K562 (cell line): ENCODE results near the gene RBM4B. TPM values are rescaled to one million over a fixed set of nuclear protein-coding genes. Genes with fewer than 3 reads are reported as not detected.
A peak's percentile ranks its signal among the peaks of the same experiment; 100 is the strongest.

Experiments
- FIP1L1 ChIP-seq: fragments of 200-400 bp; formaldehyde crosslinking; IDR thresholded peaks from 2 replicates; pipeline ENCODE4 v1.6.1; 2018; ENCODE audit warnings: mild to moderate bottlenecking, low read depth, low read length; ENCODE audit not compliant: poor library complexity, severe bottlenecking
- HNRNPL ChIP-seq: fragments of 200-400 bp; formaldehyde crosslinking; IDR thresholded peaks from 2 replicates; pipeline ENCODE4 v1.6.1; 2017; ENCODE audit warnings: low read depth, mild to moderate bottlenecking, low read length
- ILF3 ChIP-seq: fragments of 450-650 bp; IDR thresholded peaks from 2 replicates; pipeline ENCODE4 v1.6.1; 2018; ENCODE audit warnings: antibody characterized with exemption, mild to moderate bottlenecking, moderate library complexity, borderline replicate concordance
- NEUROD1 ChIP-seq: fragments of 150-350 bp; IDR thresholded peaks from 2 replicates; pipeline ENCODE4 v1.6.1; 2014; ENCODE audit warnings: borderline replicate concordance, low read length, low read depth; ENCODE audit not compliant: partially characterized antibody
- NFIC ChIP-seq: fragments of 450-650 bp; IDR thresholded peaks from 2 replicates; pipeline ENCODE4 v1.6.1; 2017; ENCODE audit warnings: mild to moderate bottlenecking, inconsistent platforms
- NFRKB ChIP-seq: fragments of 450-650 bp; IDR thresholded peaks from 2 replicates; pipeline ENCODE4 v1.6.1; 2016; ENCODE audit warnings: low read depth
- NONO ChIP-seq, 2 experiments: fragments of 200-400 bp in 1 of 2; fragments of 450-650 bp in 1 of 2; formaldehyde crosslinking in 1 of 2; IDR thresholded peaks; 2 replicates each; pipeline ENCODE4 v1.6.1; 2017; ENCODE audit warnings: low read depth in 2 of 2, mild to moderate bottlenecking in 2 of 2, moderate library complexity in 2 of 2, low read length in 1 of 2
- POLR2AphosphoS2 ChIP-seq: IDR thresholded peaks from 2 replicates; pipeline ENCODE4 v1.6.1; 2012; ENCODE audit warnings: low read length, improper control_type of control experiment
- SMC3 ChIP-seq: conservative IDR thresholded peaks from 2 replicates; pipeline ENCODE4 v1.6.1; 2011; ENCODE audit warnings: low read depth, low read length, improper control_type of control experiment; ENCODE audit not compliant: insufficient read depth
- polyA plus RNA-seq, 8 experiments: library from polyadenylated mRNA; depleted of rRNA in 4 of 8; stranded (reverse) in 5 of 8; unstranded in 3 of 8; fragments of >200 nt; fragmentation: Nextera tagmentation in 2 of 8; fragmentation: Illumina TruSeq in 1 of 8; extraction: Ambion mirVana in 2 of 8; extraction: Trizol in 1 of 8; gene quantifications; 2 replicates each; pipeline versions ENCODE4 v1.2.1 to v1.2.3, GENCODE V29; 2011 to 2014; ENCODE audit warnings: inconsistent platforms in 1 of 8, missing spikeins in 1 of 8
- total RNA-seq, 7 experiments: library from RNA; depleted of rRNA in 6 of 7; stranded (reverse); fragments of >200 nt in 6 of 7; fragmentation: Illumina TruSeq in 2 of 7; extraction: Trizol in 2 of 7; gene quantifications; 2 replicates each; pipeline versions ENCODE4 v1.2.1 to v1.2.3, GENCODE V29; 2011 to 2021; ENCODE audit warnings: low replicate concordance in 1 of 7
- TF ChIP-seq, protein P1 (sequence below), 2 experiments: IDR thresholded peaks; 2 replicates each; pipeline ENCODE4 v1.6.1; 2011; ENCODE audit warnings: borderline replicate concordance in 1 of 2, control low read depth in 1 of 2, low read depth in 1 of 2, low read length in 1 of 2, mild to moderate bottlenecking in 1 of 2, mixed read lengths in 1 of 2, moderate library complexity in 1 of 2; ENCODE audit not compliant: insufficient read depth in 1 of 2, insufficient read length in 1 of 2, poor library complexity in 1 of 2, severe bottlenecking in 1 of 2; ENCODE audit errors: extremely low read depth in 1 of 2
- TF ChIP-seq, protein P2 (sequence below): fragments of 200-800 bp; sonication (Bioruptor generic); IDR thresholded peaks from 2 replicates; pipeline ENCODE4 v1.6.1; 2017; ENCODE audit warnings: missing genetic modification characterization, missing compliant biosample characterization
- TF ChIP-seq, protein P3 (sequence below): fragments of 200-600 bp; sonication (generic); IDR thresholded peaks from one replicate; pipeline ENCODE4 v1.6.1; 2012; ENCODE audit warnings: mild to moderate bottlenecking, low read depth, low read length, inconsistent platforms

The RBM4B gene
- total and polyA plus RNA-seq, 9 of the 15 experiments (the other 6 are each of a cell fraction or from before 2014, with no cell fraction given), result 14.6 to 39.9 (median 23.3) TPM

DNA sequence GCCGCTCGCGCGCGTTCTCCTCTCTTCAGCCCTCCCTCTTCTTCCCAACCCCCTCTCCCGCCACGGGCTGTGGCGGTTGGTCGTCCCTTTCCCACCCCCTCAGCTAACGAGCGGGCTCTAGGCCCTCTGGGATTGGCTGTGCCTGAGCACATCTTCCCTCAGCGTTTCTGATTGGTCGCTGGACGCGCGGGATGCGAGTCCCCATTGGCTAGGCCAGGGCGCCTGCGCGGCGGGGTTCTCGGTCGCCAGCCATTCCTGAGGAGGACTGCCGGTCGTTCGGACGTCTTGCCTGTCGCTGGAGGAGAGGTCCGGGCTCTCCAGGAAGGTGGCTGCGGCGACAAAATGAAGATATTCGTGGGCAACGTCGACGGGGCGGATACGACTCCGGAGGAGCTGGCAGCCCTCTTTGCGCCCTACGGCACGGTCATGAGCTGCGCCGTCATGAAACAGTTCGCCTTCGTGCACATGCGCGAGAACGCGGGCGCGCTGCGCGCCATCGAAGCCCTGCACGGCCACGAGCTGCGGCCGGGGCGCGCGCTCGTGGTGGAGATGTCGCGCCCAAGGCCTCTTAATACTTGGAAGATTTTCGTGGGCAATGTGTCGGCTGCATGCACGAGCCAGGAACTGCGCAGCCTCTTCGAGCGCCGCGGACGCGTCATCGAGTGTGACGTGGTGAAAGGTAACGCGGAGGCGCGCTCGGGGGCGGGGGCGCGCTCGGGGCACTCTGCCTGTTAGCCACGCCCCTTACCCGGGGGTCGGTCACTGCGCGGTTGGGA lies 61.1 kb downstream of the RBM4B start, which contains the start of gene RBM14 (continued):
- TF ChIP-seq, protein P1, sequence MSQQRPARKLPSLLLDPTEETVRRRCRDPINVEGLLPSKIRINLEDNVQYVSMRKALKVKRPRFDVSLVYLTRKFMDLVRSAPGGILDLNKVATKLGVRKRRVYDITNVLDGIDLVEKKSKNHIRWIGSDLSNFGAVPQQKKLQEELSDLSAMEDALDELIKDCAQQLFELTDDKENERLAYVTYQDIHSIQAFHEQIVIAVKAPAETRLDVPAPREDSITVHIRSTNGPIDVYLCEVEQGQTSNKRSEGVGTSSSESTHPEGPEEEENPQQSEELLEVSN (IDR thresholded peaks at IDR 0.05; ENCODE audit: borderline replicate concordance in 1 of 2, extremely low read depth in 1 of 2, insufficient read depth in 1 of 2, insufficient read length in 1 of 2, low read depth in 1 of 2, low read length in 1 of 2, poor library complexity in 1 of 2, severe bottlenecking in 1 of 2), result peak; percentile 64 to 82
- TF ChIP-seq NEUROD1, result peak; percentile 93
- TF ChIP-seq FIP1L1, result peak; percentile 87
- TF ChIP-seq, protein P2, sequence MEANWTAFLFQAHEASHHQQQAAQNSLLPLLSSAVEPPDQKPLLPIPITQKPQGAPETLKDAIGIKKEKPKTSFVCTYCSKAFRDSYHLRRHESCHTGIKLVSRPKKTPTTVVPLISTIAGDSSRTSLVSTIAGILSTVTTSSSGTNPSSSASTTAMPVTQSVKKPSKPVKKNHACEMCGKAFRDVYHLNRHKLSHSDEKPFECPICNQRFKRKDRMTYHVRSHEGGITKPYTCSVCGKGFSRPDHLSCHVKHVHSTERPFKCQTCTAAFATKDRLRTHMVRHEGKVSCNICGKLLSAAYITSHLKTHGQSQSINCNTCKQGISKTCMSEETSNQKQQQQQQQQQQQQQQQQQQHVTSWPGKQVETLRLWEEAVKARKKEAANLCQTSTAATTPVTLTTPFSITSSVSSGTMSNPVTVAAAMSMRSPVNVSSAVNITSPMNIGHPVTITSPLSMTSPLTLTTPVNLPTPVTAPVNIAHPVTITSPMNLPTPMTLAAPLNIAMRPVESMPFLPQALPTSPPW (CRISPR knock-in tag), result peak; percentile 90
- 0 out of 4 replicates have a peak, but pooled peaks of 1 of the 2 experiments have one; percentile 47 for TF ChIP-seq NONO (IDR thresholded peaks at IDR 0.05; ENCODE audit: low read depth in 2 of 2, low read length in 1 of 2)
- TF ChIP-seq NFIC, result peak; percentile 64; the same call in 1 of the 2 replicates
- TF ChIP-seq NFRKB, result peak; percentile 91
- TF ChIP-seq, protein P3, sequence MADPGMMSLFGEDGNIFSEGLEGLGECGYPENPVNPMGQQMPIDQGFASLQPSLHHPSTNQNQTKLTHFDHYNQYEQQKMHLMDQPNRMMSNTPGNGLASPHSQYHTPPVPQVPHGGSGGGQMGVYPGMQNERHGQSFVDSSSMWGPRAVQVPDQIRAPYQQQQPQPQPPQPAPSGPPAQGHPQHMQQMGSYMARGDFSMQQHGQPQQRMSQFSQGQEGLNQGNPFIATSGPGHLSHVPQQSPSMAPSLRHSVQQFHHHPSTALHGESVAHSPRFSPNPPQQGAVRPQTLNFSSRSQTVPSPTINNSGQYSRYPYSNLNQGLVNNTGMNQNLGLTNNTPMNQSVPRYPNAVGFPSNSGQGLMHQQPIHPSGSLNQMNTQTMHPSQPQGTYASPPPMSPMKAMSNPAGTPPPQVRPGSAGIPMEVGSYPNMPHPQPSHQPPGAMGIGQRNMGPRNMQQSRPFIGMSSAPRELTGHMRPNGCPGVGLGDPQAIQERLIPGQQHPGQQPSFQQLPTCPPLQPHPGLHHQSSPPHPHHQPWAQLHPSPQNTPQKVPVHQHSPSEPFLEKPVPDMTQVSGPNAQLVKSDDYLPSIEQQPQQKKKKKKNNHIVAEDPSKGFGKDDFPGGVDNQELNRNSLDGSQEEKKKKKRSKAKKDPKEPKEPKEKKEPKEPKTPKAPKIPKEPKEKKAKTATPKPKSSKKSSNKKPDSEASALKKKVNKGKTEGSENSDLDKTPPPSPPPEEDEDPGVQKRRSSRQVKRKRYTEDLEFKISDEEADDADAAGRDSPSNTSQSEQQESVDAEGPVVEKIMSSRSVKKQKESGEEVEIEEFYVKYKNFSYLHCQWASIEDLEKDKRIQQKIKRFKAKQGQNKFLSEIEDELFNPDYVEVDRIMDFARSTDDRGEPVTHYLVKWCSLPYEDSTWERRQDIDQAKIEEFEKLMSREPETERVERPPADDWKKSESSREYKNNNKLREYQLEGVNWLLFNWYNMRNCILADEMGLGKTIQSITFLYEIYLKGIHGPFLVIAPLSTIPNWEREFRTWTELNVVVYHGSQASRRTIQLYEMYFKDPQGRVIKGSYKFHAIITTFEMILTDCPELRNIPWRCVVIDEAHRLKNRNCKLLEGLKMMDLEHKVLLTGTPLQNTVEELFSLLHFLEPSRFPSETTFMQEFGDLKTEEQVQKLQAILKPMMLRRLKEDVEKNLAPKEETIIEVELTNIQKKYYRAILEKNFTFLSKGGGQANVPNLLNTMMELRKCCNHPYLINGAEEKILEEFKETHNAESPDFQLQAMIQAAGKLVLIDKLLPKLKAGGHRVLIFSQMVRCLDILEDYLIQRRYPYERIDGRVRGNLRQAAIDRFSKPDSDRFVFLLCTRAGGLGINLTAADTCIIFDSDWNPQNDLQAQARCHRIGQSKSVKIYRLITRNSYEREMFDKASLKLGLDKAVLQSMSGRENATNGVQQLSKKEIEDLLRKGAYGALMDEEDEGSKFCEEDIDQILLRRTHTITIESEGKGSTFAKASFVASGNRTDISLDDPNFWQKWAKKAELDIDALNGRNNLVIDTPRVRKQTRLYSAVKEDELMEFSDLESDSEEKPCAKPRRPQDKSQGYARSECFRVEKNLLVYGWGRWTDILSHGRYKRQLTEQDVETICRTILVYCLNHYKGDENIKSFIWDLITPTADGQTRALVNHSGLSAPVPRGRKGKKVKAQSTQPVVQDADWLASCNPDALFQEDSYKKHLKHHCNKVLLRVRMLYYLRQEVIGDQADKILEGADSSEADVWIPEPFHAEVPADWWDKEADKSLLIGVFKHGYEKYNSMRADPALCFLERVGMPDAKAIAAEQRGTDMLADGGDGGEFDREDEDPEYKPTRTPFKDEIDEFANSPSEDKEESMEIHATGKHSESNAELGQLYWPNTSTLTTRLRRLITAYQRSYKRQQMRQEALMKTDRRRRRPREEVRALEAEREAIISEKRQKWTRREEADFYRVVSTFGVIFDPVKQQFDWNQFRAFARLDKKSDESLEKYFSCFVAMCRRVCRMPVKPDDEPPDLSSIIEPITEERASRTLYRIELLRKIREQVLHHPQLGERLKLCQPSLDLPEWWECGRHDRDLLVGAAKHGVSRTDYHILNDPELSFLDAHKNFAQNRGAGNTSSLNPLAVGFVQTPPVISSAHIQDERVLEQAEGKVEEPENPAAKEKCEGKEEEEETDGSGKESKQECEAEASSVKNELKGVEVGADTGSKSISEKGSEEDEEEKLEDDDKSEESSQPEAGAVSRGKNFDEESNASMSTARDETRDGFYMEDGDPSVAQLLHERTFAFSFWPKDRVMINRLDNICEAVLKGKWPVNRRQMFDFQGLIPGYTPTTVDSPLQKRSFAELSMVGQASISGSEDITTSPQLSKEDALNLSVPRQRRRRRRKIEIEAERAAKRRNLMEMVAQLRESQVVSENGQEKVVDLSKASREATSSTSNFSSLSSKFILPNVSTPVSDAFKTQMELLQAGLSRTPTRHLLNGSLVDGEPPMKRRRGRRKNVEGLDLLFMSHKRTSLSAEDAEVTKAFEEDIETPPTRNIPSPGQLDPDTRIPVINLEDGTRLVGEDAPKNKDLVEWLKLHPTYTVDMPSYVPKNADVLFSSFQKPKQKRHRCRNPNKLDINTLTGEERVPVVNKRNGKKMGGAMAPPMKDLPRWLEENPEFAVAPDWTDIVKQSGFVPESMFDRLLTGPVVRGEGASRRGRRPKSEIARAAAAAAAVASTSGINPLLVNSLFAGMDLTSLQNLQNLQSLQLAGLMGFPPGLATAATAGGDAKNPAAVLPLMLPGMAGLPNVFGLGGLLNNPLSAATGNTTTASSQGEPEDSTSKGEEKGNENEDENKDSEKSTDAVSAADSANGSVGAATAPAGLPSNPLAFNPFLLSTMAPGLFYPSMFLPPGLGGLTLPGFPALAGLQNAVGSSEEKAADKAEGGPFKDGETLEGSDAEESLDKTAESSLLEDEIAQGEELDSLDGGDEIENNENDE, result no peak
- no peak for TF ChIP-seq HNRNPL
- TF ChIP-seq SMC3, result no peak
- peak; percentile 96 for TF ChIP-seq POLR2AphosphoS2
- no peak for TF ChIP-seq ILF3
